Measurements from ENCODE around the gene UNC5A.

Gene UNC5A

DNA sequence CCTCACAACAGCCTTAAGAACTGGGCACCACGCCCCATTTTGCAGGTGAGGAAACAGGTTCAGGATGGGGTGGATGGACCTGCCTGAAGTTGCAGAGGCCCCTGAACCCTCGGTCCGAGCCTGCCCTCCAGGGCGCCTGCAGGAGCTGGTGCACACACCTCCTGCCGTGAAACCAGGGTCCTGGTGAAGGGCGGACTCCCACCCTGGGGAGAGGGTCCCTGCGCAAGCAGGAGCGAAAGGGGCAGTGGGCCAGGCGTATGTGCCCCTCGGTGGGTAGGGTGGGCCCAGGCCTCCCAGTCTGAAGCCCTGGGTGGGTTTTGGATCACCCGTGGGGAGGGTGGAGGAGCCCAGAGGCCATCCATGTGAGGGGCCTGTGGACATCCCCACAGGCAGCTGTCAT, 50.9 kb downstream of the UNC5A start:
- H3K27ac ChIP-seq (ENCODE audit: extremely low read depth, low read depth, low read length) = no peak overlapping the region
- CTCF ChIA-PET = no interaction called here
- H3K36me3 ChIP-seq (ENCODE audit: control insufficient read depth in 2 of 2, insufficient read depth in 1 of 2, low read length in 2 of 2) = no peaks in the 10 kb centered on the region
- H3K4me1 ChIP-seq (ENCODE audit: control insufficient read depth, insufficient read depth, low read length) = no peaks in the 10 kb centered on the region
- POLR2A ChIA-PET = no interaction called here
- H3K9me3 ChIP-seq (ENCODE audit: control insufficient read depth, insufficient read depth, low read depth, low read length) = no peaks in the 10 kb centered on the region
- TF ChIP-seq, protein P1, sequence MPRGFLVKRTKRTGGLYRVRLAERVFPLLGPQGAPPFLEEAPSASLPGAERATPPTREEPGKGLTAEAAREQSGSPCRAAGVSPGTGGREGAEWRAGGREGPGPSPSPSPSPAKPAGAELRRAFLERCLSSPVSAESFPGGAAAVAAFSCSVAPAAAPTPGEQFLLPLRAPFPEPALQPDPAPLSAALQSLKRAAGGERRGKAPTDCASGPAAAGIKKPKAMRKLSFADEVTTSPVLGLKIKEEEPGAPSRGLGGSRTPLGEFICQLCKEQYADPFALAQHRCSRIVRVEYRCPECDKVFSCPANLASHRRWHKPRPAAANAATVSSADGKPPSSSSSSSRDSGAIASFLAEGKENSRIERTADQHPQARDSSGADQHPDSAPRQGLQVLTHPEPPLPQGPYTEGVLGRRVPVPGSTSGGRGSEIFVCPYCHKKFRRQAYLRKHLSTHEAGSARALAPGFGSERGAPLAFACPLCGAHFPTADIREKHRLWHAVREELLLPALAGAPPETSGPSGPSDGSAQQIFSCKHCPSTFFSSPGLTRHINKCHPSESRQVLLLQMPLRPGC (tag by site-specific recombination; IDR thresholded peaks at IDR 0.05) = no peak
- 0 out of 2 replicates have a peak, but pooled peaks have one; percentile 12 for TF ChIP-seq GLIS2 (tag by site-specific recombination; IDR thresholded peaks at IDR 0.05)
- no peak overlapping the region for H3K4me3 ChIP-seq (ENCODE audit: low read depth, low read length)

DNA sequence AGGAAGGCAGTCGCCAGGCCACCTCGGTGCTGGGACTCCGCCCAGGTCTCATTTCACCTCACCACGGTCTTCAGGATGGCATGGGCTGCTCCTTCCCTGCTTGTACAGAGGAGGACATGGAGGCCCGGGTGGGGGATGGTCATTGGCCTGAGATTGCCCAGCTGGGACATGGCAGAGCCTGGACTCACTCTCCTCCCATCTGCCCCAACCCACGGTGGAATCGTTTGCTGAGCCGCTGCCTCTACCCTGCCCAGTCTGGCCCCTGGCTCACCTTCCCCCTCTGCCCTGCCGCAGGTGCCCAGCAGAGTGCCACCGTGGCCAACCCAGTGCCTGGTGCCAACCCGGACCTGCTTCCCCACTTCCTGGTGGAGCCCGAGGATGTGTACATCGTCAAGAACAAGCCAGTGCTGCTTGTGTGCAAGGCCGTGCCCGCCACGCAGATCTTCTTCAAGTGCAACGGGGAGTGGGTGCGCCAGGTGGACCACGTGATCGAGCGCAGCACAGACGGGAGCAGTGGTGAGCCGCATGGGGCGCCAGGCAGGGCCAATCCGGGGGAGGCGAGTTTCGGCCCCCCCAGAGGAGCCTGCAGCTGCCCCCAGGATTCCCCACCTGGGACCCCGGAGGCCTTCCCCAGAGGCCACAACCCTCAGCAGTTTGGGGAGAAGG, 52.1 kb downstream of the UNC5A start:
- TF ChIP-seq, protein P2, sequence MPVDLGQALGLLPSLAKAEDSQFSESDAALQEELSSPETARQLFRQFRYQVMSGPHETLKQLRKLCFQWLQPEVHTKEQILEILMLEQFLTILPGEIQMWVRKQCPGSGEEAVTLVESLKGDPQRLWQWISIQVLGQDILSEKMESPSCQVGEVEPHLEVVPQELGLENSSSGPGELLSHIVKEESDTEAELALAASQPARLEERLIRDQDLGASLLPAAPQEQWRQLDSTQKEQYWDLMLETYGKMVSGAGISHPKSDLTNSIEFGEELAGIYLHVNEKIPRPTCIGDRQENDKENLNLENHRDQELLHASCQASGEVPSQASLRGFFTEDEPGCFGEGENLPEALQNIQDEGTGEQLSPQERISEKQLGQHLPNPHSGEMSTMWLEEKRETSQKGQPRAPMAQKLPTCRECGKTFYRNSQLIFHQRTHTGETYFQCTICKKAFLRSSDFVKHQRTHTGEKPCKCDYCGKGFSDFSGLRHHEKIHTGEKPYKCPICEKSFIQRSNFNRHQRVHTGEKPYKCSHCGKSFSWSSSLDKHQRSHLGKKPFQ (tag by site-specific recombination; IDR thresholded peaks at IDR 0.05) = no peak
- TF ChIP-seq, protein P3, sequence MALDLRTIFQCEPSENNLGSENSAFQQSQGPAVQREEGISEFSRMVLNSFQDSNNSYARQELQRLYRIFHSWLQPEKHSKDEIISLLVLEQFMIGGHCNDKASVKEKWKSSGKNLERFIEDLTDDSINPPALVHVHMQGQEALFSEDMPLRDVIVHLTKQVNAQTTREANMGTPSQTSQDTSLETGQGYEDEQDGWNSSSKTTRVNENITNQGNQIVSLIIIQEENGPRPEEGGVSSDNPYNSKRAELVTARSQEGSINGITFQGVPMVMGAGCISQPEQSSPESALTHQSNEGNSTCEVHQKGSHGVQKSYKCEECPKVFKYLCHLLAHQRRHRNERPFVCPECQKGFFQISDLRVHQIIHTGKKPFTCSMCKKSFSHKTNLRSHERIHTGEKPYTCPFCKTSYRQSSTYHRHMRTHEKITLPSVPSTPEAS (tag by site-specific recombination; IDR thresholded peaks at IDR 0.05) = no peak
- no peak for TF ChIP-seq HOXC10 (CRISPR knock-in tag; IDR thresholded peaks at IDR 0.05)
- TF ChIP-seq, protein P4, sequence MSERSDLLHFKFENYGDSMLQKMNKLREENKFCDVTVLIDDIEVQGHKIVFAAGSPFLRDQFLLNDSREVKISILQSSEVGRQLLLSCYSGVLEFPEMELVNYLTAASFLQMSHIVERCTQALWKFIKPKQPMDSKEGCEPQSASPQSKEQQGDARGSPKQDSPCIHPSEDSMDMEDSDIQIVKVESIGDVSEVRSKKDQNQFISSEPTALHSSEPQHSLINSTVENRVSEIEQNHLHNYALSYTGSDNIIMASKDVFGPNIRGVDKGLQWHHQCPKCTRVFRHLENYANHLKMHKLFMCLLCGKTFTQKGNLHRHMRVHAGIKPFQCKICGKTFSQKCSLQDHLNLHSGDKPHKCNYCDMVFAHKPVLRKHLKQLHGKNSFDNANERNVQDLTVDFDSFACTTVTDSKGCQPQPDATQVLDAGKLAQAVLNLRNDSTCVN (tag by site-specific recombination; optimal IDR thresholded peaks at IDR 0.05) = no peak
- TF ChIP-seq, protein P5, sequence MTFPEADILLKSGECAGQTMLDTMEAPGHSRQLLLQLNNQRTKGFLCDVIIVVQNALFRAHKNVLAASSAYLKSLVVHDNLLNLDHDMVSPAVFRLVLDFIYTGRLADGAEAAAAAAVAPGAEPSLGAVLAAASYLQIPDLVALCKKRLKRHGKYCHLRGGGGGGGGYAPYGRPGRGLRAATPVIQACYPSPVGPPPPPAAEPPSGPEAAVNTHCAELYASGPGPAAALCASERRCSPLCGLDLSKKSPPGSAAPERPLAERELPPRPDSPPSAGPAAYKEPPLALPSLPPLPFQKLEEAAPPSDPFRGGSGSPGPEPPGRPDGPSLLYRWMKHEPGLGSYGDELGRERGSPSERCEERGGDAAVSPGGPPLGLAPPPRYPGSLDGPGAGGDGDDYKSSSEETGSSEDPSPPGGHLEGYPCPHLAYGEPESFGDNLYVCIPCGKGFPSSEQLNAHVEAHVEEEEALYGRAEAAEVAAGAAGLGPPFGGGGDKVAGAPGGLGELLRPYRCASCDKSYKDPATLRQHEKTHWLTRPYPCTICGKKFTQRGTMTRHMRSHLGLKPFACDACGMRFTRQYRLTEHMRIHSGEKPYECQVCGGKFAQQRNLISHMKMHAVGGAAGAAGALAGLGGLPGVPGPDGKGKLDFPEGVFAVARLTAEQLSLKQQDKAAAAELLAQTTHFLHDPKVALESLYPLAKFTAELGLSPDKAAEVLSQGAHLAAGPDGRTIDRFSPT (tag by site-specific recombination; IDR thresholded peaks at IDR 0.05) = peak; percentile 63; the same call in 1 of the 2 replicates
- ChIA-PET POLR2A (no interaction called here), CTCF (no interaction called here)
- no peak overlapping the region for H3K4me3 ChIP-seq (ENCODE audit: low read depth, low read length)
- no peaks in the 10 kb centered on the region for H3K4me1 ChIP-seq (ENCODE audit: control insufficient read depth, insufficient read depth, low read length)
- H3K36me3 ChIP-seq (ENCODE audit: control insufficient read depth in 2 of 2, insufficient read depth in 1 of 2, low read length in 2 of 2) = no peaks in the 10 kb centered on the region
- H3K27ac ChIP-seq (ENCODE audit: extremely low read depth, low read depth, low read length) = no peak overlapping the region
- H3K9me3 ChIP-seq (ENCODE audit: control insufficient read depth, insufficient read depth, low read depth, low read length) = no peaks in the 10 kb centered on the region

DNA sequence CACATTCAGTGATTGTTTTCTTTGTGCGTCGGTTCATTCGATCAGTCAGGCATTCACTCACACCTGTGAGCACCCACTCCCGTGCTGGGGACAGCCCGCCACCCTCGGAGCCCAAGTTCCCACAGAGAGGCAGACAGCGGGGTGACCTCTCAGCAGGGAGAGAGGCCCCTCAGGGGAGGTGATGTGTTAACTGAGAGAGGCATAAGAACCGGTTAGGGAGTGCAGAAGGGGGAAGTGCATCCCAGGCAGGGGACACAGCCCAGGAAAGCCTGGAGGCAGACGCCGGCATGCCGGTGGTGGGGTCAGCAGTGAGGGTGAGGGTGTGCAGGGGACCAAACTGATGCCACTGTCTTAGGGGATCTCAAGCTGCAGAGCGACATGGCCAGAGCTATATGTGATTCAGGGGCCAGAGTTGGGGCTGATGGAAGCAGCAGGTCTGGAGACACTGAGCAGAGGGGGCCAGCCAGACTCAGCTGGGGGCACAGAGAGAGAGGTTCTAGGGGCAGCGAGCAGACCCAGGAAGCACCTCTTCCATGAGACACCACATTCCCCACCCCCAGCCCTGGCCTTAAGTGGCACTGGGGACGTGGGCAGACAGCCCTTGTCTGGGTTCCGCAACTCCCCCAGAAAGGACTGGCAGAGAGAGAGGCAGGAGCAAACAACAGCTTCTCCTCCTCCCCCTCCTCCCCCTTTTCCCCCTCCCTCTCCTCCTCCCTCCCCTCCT, 52.8 kb downstream of the UNC5A start:
- Histone ChIP-seq H3K4me1 (ENCODE audit: control insufficient read depth, insufficient read depth, low read length) (no peaks in the 10 kb centered on the region), H3K27ac (ENCODE audit: extremely low read depth, low read depth, low read length) (no peak overlapping the region), H3K9me3 (ENCODE audit: control insufficient read depth, insufficient read depth, low read depth, low read length) (no peaks in the 10 kb centered on the region), H3K4me3 (ENCODE audit: low read depth, low read length) (no peak overlapping the region), H3K36me3 (ENCODE audit: control insufficient read depth in 2 of 2, insufficient read depth in 1 of 2, low read length in 2 of 2) (no peaks in the 10 kb centered on the region)
- POLR2A ChIA-PET = no interaction called here
- CTCF ChIA-PET = interaction anchor here (1.2 kb wide), 1 partner anchor 36 kb away, joined by 4 read pairs; no protein-coding TSS in a partner anchor
- TF ChIP-seq EGR2 (tag by site-specific recombination; IDR thresholded peaks at IDR 0.05; ENCODE audit: low read depth) = peak; percentile 39; the same call in 1 of the 2 replicates
- TF ChIP-seq ZIC2 (tag by site-specific recombination; IDR thresholded peaks at IDR 0.05) = peak; percentile 86
- peak; percentile 46 for TF ChIP-seq GLIS2 (tag by site-specific recombination; IDR thresholded peaks at IDR 0.05)
- TF ChIP-seq, protein P6, sequence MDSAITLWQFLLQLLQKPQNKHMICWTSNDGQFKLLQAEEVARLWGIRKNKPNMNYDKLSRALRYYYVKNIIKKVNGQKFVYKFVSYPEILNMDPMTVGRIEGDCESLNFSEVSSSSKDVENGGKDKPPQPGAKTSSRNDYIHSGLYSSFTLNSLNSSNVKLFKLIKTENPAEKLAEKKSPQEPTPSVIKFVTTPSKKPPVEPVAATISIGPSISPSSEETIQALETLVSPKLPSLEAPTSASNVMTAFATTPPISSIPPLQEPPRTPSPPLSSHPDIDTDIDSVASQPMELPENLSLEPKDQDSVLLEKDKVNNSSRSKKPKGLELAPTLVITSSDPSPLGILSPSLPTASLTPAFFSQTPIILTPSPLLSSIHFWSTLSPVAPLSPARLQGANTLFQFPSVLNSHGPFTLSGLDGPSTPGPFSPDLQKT (IDR thresholded peaks at IDR 0.05; ENCODE audit: borderline replicate concordance, low read depth, low read length) = no peak
- peak; percentile 90 for TF ChIP-seq GLIS1 (tag by site-specific recombination; IDR thresholded peaks at IDR 0.05)
